OCI-LY3 (cell line): ENCODE data around the gene GRIK5.
A peak's percentile ranks its signal among the peaks of the same experiment; 100 is the strongest.

Experiments
- H2AFZ ChIP-seq: fragments of 200-600, 300-600 bp; shearing (Covaris generic); 2 replicates; pipeline ENCODE4 v1.6.0; 2014; ENCODE audit warnings: antibody characterized with exemption, low read depth, low read length
- H3K27ac ChIP-seq: fragments of 200-600, 300-600 bp; sonication (generic); 2 replicates; pipeline ENCODE4 v1.5.1; 2014; ENCODE audit warnings: mild to moderate bottlenecking, low read length, moderate library complexity, mixed read lengths
- H3K27me3 ChIP-seq: fragments of 200-600, 300-600 bp; sonication (generic); 2 replicates; pipeline ENCODE4 v1.6.1; 2014; ENCODE audit warnings: low read depth, low read length, mixed read lengths
- H3K36me3 ChIP-seq: fragments of 200-600, 300-600 bp; sonication (generic); replicated peaks from 2 replicates; pipeline ENCODE3; 2014; ENCODE audit warnings: low read depth, low read length, mixed read lengths
- H3K4me1 ChIP-seq: fragments of 300-600, 200-600 bp; sonication (generic); 2 replicates; pipeline ENCODE4 v1.6.1; 2014; ENCODE audit warnings: low read length, mixed read lengths
- H3K4me2 ChIP-seq: fragments of 200-600, 300-600 bp; sonication (generic); 2 replicates; pipeline ENCODE4 v1.6.1; 2014; ENCODE audit warnings: low read length, mixed read lengths
- H3K4me3 ChIP-seq: fragments of 300-600, 200-600 bp; sonication (generic); 2 replicates; pipeline ENCODE4 v1.5.1; 2014; ENCODE audit warnings: antibody characterized with exemption, mild to moderate bottlenecking, low read length, moderate library complexity
- H3K79me2 ChIP-seq: fragments of 300-600, 200-600 bp; shearing (Covaris generic); 2 replicates; pipeline ENCODE4 v1.6.1; 2014; ENCODE audit warnings: mild to moderate bottlenecking, low read length, mixed read lengths
- H3K9ac ChIP-seq: fragments of 300-600, 200-600 bp; shearing (Covaris generic); 2 replicates; pipeline ENCODE4 v1.6.0; 2014; ENCODE audit warnings: mild to moderate bottlenecking, low read length, moderate library complexity
- H3K9me3 ChIP-seq: fragments of 200-600, 300-600 bp; shearing (Covaris generic); 2 replicates; pipeline ENCODE4 v1.6.1; 2014; ENCODE audit warnings: low read length, mixed read lengths; ENCODE audit not compliant: insufficient read depth
- H4K20me1 ChIP-seq: fragments of 200-600, 300-600 bp; sonication (generic); 2 replicates; pipeline ENCODE4 v1.6.1; 2016; ENCODE audit warnings: low read length, mixed read lengths; ENCODE audit not compliant: insufficient read depth
- EZH2phosphoT487 ChIP-seq: fragments of 200-600 bp; shearing (Covaris generic); IDR thresholded peaks from 2 replicates; pipeline ENCODE4 v1.6.1; 2018; ENCODE audit warnings: antibody characterized with exemption, mixed run types, low read depth
- TF ChIP-seq, protein P1 (sequence below): fragments of 200-600, 300-600 bp; sonication (generic); IDR thresholded peaks from 2 replicates; pipeline ENCODE4 v1.5.1; 2014; ENCODE audit warnings: antibody characterized with exemption, low read length, low read depth

Gene GRIK5

DNA sequence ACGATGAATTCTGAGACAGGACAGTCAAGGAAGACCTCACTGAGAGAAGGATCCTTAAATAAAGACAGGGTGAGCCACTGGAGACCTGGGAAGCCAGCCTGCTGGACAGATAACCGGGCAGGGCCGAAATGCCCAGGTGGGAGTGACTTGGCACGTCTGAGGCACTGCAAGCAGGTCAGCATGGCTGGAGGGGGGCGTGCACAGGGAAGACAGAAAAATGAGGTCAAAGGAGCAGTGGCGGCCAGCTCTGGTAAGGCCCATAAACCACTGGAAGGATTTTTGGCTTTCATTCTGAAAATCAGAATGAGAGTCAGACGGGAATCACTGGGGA, 70.2 kb downstream of the GRIK5 start:
- TF ChIP-seq, protein P1, sequence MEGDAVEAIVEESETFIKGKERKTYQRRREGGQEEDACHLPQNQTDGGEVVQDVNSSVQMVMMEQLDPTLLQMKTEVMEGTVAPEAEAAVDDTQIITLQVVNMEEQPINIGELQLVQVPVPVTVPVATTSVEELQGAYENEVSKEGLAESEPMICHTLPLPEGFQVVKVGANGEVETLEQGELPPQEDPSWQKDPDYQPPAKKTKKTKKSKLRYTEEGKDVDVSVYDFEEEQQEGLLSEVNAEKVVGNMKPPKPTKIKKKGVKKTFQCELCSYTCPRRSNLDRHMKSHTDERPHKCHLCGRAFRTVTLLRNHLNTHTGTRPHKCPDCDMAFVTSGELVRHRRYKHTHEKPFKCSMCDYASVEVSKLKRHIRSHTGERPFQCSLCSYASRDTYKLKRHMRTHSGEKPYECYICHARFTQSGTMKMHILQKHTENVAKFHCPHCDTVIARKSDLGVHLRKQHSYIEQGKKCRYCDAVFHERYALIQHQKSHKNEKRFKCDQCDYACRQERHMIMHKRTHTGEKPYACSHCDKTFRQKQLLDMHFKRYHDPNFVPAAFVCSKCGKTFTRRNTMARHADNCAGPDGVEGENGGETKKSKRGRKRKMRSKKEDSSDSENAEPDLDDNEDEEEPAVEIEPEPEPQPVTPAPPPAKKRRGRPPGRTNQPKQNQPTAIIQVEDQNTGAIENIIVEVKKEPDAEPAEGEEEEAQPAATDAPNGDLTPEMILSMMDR = no peak
- no peak for TF ChIP-seq EZH2phosphoT487
- Histone ChIP-seq H3K9ac (no peak overlapping the region), H3K4me2 (no peak overlapping the region), H3K9me3 (no peaks in the 10 kb centered on the region), H2AFZ (no peak overlapping the region), H3K4me3 (no peak overlapping the region), H3K79me2 (no peaks in the 10 kb centered on the region), H3K4me1 (peaks cover 4% of the 10 kb centered on the region; the same call in 1 of the 2 replicates), H3K27ac (no peak overlapping the region), H4K20me1 (peaks cover 3% of the 10 kb centered on the region; the same call in 1 of the 2 replicates), H3K36me3 (no peaks in the 10 kb centered on the region), H3K27me3 (peaks cover 36% of the 10 kb centered on the region)

DNA sequence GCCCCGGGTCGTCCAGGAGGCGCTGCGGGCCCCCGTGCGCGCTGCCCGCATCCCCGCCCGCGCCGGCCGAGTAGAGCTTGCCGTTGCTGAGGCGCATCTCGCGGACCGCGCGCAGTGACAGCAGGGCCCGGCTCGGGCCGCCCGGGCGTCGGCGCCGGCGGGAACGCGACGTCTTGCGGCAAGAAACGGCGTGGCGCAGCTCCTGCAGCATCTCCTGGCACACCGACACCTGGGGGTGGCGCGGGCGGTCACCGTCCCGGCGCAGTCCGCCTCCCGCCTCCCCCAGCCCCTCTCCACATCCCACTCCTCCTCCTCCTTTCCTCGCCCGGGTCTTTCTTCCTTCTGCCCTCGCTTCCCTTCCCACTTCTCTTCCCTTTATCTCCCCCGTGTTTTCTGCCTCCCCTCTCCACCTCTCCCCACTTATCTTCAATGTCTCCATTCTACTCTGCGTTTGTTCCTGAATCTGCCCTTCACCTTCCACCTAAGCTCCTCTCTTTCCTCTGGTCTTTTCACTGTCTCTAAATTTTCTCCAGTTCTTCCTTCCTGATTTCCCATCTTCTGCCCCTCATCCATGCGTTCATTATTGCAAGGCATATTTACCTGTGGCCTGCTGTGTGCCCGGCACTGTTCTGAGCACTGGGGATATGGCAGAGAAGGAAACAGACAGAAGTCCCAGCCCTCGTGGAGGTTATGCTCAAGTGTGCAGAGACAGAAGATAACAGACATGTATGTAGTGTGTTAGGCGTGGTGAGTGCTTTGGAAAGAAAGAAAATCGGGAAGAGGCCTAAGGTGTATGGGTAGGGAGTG, 70.7 kb downstream of the GRIK5 start:
- H3K36me3 ChIP-seq = no peaks in the 10 kb centered on the region
- peaks cover 30% of the 10 kb centered on the region for H3K27me3 ChIP-seq
- H2AFZ ChIP-seq = no peak overlapping the region
- H3K4me3 ChIP-seq = no peak overlapping the region
- peaks cover 3% of the 10 kb centered on the region; the same call in 1 of the 2 replicates for H4K20me1 ChIP-seq
- no peak overlapping the region for H3K9ac ChIP-seq
- no peak overlapping the region for H3K4me2 ChIP-seq
- no peak for TF ChIP-seq EZH2phosphoT487
- TF ChIP-seq, protein P1 = no peak
- no peaks in the 10 kb centered on the region for H3K79me2 ChIP-seq
- H3K9me3 ChIP-seq = no peaks in the 10 kb centered on the region
- no peak overlapping the region for H3K27ac ChIP-seq
- peaks cover 7% of the 10 kb centered on the region; the same call in 1 of the 2 replicates for H3K4me1 ChIP-seq

DNA sequence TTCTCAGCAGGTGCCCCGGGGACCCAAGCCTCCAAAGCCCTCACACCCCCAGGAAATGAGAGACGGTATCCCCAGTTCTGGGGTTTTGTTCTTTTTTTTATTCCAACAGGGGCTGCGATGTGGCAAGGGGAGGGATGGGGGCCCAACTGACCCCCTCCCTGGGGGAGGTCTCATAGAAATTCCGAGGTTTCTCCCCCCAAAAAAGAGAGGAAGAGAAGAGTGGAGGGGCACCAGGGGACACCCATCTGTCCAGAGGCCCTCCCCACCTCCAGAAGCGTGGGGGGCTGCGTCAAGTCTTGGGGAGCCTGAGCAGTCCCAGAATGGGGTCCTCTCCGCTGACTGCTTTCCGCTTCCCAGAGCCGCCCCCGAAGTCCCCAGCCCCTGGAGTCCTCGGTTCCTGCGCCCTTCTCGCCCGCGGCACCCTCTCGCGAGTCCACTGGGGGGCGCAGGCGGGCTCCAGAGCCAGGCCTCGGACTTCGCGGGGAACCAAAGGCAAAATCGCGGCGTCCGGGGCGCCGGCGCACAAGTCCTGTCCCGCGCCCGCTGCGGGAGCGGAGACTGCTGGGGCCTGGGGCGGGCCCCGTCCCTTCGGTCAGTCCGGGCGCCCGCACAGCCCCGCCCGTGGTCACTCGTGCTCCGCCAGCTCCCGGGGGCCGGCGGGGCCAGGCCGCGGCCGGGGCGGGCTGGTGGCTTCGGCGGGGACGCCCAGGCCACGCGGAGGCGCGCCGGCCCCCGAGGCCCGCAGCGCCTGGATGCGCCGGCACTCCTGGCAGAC, 71.6 kb downstream of the GRIK5 start:
- Histone ChIP-seq H3K9ac (no peak overlapping the region), H3K79me2 (no peaks in the 10 kb centered on the region), H3K4me3 (no peak overlapping the region), H3K9me3 (no peaks in the 10 kb centered on the region), H3K4me2 (no peak overlapping the region), H4K20me1 (peaks cover 3% of the 10 kb centered on the region; the same call in 1 of the 2 replicates), H3K36me3 (no peaks in the 10 kb centered on the region), H3K4me1 (peaks cover 9% of the 10 kb centered on the region; the same call in 1 of the 2 replicates), H2AFZ (no peak overlapping the region), H3K27me3 (peaks cover 26% of the 10 kb centered on the region), H3K27ac (no peak overlapping the region)
- TF ChIP-seq, protein P1 = peak; percentile 14
- no peak for TF ChIP-seq EZH2phosphoT487

DNA sequence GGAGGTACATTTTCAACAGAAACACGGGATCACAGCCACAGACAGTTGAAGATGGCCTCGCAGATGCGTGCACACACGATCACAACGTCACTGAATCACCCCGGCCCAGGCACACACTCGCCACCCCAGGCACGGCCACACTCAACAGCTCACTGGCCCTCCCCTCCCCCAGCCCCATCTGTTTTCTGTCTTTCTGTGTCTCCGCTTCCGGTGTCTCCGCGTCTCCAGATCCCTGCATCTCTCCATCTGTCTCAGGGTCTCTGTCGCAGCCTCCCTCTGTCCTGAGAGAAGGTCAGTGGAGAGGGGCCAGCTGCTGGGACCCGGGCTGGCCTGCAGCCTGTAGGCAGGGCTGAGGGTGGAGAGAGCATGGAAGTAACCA, 72.2 kb downstream of the GRIK5 start:
- TF ChIP-seq EZH2phosphoT487 = no peak
- TF ChIP-seq, protein P1 = no peak
- no peak overlapping the region for H3K27ac ChIP-seq
- peaks cover 3% of the 10 kb centered on the region; the same call in 1 of the 2 replicates for H4K20me1 ChIP-seq
- H3K9ac ChIP-seq = no peak overlapping the region
- no peaks in the 10 kb centered on the region for H3K9me3 ChIP-seq
- no peak overlapping the region for H3K4me3 ChIP-seq
- H3K4me1 ChIP-seq = peaks cover 13% of the 10 kb centered on the region; the same call in 1 of the 2 replicates
- H3K36me3 ChIP-seq = no peaks in the 10 kb centered on the region
- peaks cover 26% of the 10 kb centered on the region for H3K27me3 ChIP-seq
- no peaks in the 10 kb centered on the region for H3K79me2 ChIP-seq
- no peak overlapping the region for H2AFZ ChIP-seq
- no peak overlapping the region for H3K4me2 ChIP-seq
